ENCODE measurements around the gene AHSP.
"Not testable (repeated sequence)": the region's sequence is repeated elsewhere in the genome, so short reads cannot be mapped to it uniquely, and the experiment has no call there.

DNA sequence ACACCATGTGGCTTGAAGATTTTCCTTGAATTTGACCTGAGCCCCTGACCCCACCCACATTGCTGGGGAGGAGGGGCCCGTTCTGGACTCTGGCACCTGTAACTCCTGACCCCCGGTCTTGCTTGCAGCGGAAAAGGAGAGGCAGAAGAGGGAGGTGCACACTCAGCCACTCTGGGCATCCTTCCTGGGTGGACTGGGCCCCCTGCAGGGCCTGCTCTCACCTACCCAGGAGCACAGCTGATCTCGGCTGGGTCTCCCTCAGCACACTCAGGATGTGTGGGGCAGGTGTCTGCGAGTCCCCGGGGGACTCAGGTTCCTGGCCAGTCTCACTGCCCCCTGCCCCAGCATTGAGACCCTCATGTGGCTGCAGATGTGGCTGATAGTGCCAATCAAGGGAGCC, 3.9 kb upstream of the AHSP start:
- TF ChIP-seq, protein P1, sequence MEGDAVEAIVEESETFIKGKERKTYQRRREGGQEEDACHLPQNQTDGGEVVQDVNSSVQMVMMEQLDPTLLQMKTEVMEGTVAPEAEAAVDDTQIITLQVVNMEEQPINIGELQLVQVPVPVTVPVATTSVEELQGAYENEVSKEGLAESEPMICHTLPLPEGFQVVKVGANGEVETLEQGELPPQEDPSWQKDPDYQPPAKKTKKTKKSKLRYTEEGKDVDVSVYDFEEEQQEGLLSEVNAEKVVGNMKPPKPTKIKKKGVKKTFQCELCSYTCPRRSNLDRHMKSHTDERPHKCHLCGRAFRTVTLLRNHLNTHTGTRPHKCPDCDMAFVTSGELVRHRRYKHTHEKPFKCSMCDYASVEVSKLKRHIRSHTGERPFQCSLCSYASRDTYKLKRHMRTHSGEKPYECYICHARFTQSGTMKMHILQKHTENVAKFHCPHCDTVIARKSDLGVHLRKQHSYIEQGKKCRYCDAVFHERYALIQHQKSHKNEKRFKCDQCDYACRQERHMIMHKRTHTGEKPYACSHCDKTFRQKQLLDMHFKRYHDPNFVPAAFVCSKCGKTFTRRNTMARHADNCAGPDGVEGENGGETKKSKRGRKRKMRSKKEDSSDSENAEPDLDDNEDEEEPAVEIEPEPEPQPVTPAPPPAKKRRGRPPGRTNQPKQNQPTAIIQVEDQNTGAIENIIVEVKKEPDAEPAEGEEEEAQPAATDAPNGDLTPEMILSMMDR (IDR thresholded peaks at IDR 0.05; ENCODE audit: low read depth, low read length) = not testable (repeated sequence)
- not testable (repeated sequence) for TF ChIP-seq EZH2phosphoT487 (IDR thresholded peaks at IDR 0.05; ENCODE audit: low read depth)
